GM03348 (cell line): Measurements from ENCODE around the gene PRDM16.
A peak's percentile ranks its signal among the peaks of the same experiment; 100 is the strongest.

Experiments
- DNase-seq: peaks from one replicate; pipeline ENCODE4 v3.0.0; 2012; ENCODE audit warnings: low spot score

PRDM16 gene

GRCh38 chr1:3373700-3374405 is 304.9 kb downstream of the PRDM16 start:
- no peak for DNase-seq

GRCh38 chr1:3375245-3375644 is 306.2 kb downstream of the PRDM16 start:
- DNase-seq, result no peak

DNA sequence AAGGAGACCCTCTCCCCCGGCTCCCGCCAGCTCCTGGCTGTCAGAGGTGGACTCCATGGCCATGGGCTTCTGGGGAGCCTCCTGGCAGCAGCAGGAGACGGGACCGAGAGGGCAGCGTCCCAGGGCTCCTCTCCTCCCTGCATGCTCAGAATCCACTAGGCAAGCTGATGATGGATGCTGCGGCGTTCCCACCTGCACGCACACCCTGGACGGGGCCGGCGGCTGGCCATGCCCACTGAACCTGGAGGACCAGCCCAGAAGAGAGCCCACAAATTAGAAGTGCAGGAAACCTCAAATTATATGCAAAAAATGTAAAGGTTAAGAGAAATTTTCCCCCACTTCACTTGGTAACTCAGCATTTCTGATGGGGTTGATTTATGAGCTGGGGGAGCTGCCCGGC is 308.2 kb downstream of the PRDM16 start:
- no peak for DNase-seq

GRCh38 chr1:3377604-3378279 is 308.7 kb downstream of the PRDM16 start:
- no peak for DNase-seq

DNA sequence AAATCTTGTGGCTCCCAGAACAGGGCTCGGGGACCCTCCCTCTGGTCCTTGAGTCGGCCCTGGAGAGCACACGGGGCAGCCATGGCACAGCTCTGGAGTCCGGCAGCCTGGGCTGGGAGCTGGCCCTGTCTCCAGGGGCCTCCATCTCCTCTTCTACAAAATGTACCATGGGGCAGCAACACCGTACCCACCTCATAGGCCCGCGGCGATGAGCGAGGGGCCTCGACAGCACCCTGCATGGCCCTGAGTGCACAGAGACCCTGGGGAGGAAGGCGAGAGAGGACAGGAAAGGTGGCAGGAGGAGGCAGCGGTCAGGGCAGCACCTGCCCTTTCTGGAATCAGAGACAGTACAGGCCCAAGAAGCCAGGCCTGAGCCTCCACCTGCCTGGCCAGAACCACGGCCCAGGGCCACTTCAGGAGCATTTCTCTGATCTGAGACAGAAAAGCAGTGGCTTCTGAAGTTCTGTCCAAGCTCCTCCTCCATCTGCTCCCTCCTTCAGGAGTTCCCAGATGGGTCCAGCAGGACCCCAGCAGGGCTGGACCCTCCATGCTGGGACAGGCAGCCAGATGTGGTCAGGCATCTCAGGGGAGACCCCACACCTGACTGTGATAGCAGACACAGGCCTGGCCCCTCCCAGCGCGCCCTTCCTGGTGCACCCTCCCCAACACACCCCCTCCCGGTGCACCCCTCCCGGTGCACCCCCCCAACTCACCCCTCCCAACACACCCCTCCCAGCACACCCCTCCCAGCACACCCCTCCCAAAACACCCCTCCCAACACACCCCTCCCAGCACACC is 309.6 kb downstream of the PRDM16 start:
- DNase-seq, result no peak

DNA sequence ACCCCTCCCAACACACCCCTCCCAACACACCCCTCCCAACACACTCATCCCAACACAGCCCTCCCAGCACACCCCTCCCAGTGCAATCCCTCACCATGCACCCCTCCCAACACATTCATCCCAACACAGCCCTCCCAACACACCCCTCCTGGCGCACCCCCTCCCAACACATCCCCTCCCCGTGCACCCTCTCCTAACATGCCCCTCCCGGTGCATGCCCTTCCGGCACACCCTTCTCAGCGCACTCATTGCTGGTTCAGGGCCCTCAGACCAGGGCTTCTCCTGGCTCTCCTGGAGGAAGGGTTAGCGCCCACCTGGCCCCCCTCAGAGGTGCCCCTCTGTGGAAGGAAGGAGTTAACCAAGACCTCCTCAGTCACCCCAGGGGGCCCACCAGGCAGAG is 310.9 kb downstream of the PRDM16 start:
- DNase-seq, result no peak

GRCh38 chr1:3380469-3380868 is 311.5 kb downstream of the PRDM16 start:
- DNase-seq, result no peak

DNA sequence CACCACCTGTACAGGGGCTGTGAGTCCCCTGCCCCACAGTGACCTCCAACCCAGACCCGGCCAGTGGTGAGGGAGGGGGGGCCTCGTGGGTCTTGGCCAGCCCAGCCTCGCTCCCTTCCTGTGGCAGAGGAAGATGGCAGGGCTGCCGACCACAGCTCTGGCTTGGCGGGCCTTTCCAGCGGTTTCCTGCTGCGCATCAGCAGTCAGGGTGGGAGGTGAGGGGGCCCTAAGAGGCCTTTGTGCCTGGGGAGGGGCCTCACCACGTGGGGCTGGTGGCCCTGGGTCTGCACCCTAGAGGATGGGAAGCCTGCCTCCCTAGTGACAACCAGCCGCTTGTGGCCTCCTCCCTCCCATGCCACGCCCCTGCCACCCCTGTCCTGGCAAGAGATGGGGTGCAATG is 312.9 kb downstream of the PRDM16 start:
- no peak for DNase-seq

- DNase-seq, result no peak
These were observed 313.5 kb downstream of the PRDM16 start for GRCh38 chr1:3382326-3383057.

DNA sequence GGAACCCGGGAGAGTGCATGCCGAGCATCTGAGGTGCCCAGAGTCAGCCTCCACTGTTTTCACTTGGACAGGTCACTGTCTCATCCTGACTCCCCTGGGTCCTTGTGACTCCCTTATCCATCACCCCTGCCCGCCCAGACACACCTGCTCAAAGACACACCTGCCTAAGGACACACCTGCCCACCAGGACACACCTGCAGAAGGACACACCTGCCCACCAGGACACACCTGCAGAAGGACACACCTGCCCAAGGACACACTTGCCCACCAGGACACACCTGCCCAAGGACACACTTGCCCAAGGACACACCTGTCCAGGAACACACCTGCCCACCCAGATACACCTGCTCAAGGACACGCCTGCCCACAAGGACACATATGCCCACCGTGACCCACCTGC is 314.7 kb downstream of the PRDM16 start:
- no peak for DNase-seq

DNA sequence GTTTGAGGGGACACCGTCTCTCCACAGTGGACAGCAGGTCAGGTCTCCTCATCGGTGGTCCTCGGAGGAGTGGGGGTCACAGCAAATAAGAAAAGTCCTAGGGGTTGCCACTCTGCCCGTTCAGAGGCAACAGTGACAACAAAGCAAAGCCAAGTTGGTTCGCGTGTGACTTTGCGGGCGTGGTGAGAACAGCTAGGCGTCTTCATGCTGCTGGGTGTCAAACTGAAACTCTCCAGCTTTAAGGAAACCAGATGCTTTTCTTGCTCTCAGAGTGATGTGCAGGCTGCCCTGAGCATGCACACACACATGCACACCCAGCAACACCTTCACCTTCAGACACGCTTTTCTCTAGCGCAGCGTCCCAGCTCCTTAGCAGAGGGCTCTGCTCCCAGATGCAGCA is 315.4 kb downstream of the PRDM16 start:
- peak; percentile 44 for DNase-seq

GRCh38 chr1:3386205-3387002 is 317.4 kb downstream of the PRDM16 start:
- DNase-seq, result no peak

DNA sequence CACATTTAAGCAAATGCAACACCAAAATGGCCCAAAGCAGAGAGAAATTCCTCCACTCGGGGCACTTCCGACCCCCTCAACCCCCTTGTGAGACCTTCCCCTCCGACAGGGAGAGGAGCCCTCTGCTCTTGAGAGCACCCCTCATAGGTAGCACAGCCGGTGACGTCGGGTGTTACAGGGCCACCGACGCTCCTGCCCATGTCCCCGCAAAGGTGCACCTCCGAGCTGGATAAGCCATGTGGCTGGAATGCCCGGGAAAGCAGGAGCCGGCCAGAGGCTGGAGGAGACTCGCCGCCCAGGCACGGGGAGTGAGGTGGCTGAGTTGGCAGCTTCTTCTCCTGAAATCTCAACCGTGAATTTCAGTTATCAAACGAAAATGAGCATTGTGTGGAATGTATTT is 318.4 kb downstream of the PRDM16 start:
- no peak for DNase-seq

- DNase-seq, result no peak
These were observed 320.3 kb downstream of the PRDM16 start for GRCh38 chr1:3389093-3389833.

DNA sequence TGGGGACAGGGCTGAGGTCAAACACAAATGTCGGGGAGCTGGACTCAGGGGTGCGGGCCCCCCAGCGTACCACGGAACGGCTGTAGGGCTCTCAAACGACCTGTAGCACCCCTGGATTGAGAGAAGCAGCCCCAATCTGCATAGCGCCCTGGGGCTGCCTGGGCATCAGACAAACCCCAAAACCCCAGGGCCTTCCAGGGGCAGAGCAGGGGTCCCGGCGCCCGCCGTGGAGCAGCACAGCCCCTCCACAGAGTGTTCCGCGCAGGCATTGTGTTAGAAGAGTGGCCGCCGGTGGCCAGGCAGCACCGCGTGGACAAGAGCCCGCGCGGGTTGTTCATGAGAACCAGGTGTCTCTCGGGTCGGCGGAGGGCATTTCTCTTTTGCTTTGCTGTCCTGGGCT is 321.3 kb downstream of the PRDM16 start:
- DNase-seq, result no peak

- DNase-seq, result no peak
These were observed 322.7 kb downstream of the PRDM16 start for GRCh38 chr1:3391711-3392110.

- DNase-seq, result no peak
These were observed 324.3 kb downstream of the PRDM16 start for GRCh38 chr1:3393024-3393986.

DNA sequence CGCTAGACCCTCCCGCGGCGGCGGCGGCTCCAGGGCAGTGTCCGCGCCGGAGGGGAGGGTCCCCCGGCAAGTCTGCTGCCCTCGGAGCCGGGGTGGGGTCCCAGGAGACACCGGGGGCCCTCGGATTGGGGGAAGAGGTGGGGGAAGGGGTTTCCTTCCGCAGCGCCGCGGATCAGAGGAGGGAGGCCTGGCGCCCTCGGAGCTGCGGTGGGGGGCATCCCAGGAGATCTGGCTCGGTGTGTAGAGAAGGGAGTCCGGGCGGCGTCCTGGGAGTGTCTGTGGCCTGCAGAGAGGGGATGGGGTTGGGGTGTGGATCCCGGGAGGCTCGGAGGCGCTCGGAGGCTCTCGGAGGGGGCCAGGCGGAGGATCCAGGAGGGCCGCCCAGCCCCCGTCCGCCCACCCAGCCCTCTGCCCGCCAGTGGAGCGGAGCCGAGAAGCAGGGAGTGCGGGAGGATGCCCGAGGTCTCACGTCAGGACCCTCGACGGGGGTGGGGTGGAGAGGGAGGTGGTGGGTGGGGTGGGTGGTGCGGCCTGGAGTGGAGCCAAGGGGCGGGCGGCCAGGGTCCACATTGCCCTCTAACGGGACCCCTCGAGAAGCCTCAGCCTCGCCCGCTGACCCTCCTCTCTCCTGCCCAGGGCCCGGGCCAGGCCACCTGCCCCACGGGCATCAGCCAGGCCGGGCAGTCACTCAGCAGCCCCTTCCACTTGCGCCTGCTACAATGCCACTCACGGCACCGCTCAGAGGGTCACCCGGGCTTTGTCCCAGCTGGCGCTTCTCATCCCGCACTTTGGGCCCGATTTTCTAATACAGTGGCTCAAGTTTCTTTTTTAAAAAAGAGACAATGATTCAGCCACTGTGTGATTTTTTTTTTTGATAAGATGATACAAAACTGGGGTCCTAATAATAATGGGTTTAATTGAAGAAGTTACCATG is 325.3 kb downstream of the PRDM16 start:
- DNase-seq, result no peak

GRCh38 chr1:3396411-3396810 is 327.4 kb downstream of the PRDM16 start:
- no peak for DNase-seq
